ENCODE results near the gene CDH13. TPM values are rescaled to one million over a fixed set of nuclear protein-coding genes. Genes with fewer than 3 reads are reported as not detected.

Gene CDH13
- polyA plus RNA-seq, 1 donor, result 49.6 TPM

- no peak for DNase-seq (ENCODE audit: low read depth)
Observed at GRCh38 chr16:83674931-83675535, 1048.3 kb downstream of the CDH13 start.

GRCh38 chr16:83676086-83676485 lies 1049.3 kb downstream of the CDH13 start:
- DNase-seq (ENCODE audit: low read depth), result no peak

- DNase-seq (ENCODE audit: low read depth), result no peak
Observed at GRCh38 chr16:83680980-83681379, 1054.2 kb downstream of the CDH13 start.

- no peak for DNase-seq (ENCODE audit: low read depth)
Observed at GRCh38 chr16:83681381-83681956, 1054.7 kb downstream of the CDH13 start.

- no peak for DNase-seq (ENCODE audit: low read depth)
Observed at GRCh38 chr16:83682116-83682867, 1055.5 kb downstream of the CDH13 start.

GRCh38 chr16:83682868-83683235 lies 1056.1 kb downstream of the CDH13 start:
- no peak for DNase-seq (ENCODE audit: low read depth)

GRCh38 chr16:83685615-83686165 lies 1058.9 kb downstream of the CDH13 start:
- DNase-seq (ENCODE audit: low read depth), result no peak

GRCh38 chr16:83686726-83687125 lies 1060.0 kb downstream of the CDH13 start:
- DNase-seq (ENCODE audit: low read depth), result no peak

GRCh38 chr16:83689385-83689831 lies 1062.6 kb downstream of the CDH13 start:
- no peak for DNase-seq (ENCODE audit: low read depth)

GRCh38 chr16:83692224-83692623 lies 1065.5 kb downstream of the CDH13 start:
- no peak for DNase-seq (ENCODE audit: low read depth)

GRCh38 chr16:83698964-83699363 lies 1072.2 kb downstream of the CDH13 start:
- DNase-seq (ENCODE audit: low read depth), result no peak

- no peak for DNase-seq (ENCODE audit: low read depth)
Observed at GRCh38 chr16:83699817-83700216, 1073.0 kb downstream of the CDH13 start.

GRCh38 chr16:83700918-83701317 lies 1074.1 kb downstream of the CDH13 start:
- no peak for DNase-seq (ENCODE audit: low read depth)

- DNase-seq (ENCODE audit: low read depth), result no peak
Observed at GRCh38 chr16:83701494-83701893, 1074.7 kb downstream of the CDH13 start.

GRCh38 chr16:83704656-83705055 lies 1077.9 kb downstream of the CDH13 start:
- no peak for DNase-seq (ENCODE audit: low read depth)

- DNase-seq (ENCODE audit: low read depth), result no peak
Observed at GRCh38 chr16:83705856-83706255, 1079.1 kb downstream of the CDH13 start.

- no peak for DNase-seq (ENCODE audit: low read depth)
Observed at GRCh38 chr16:83706394-83706793, 1079.6 kb downstream of the CDH13 start.

GRCh38 chr16:83711069-83711468 lies 1084.3 kb downstream of the CDH13 start:
- DNase-seq (ENCODE audit: low read depth), result no peak

- no peak for DNase-seq (ENCODE audit: low read depth)
Observed at GRCh38 chr16:83713597-83713996, 1086.8 kb downstream of the CDH13 start.

- DNase-seq (ENCODE audit: low read depth), result no peak
Observed at GRCh38 chr16:83714286-83714685, 1087.5 kb downstream of the CDH13 start.

GRCh38 chr16:83715217-83715920 lies 1088.6 kb downstream of the CDH13 start:
- no peak for DNase-seq (ENCODE audit: low read depth)

GRCh38 chr16:83717308-83717707 lies 1090.5 kb downstream of the CDH13 start:
- DNase-seq (ENCODE audit: low read depth), result no peak

Data from forelimb muscle (tissue), 1 donor.